ENCODE data around the gene KCNS3. TPM values are rescaled to one million over a fixed set of nuclear protein-coding genes. Genes with fewer than 3 reads are reported as not detected.

KCNS3 gene
- total RNA-seq, 2 experiments from 2014 or later: not detected

GRCh38 chr2:17879913-17880274 is 1.4 kb downstream of the KCNS3 start:
- Histone ChIP-seq H3K79me2 (ENCODE audit: insufficient read depth, low read depth, low read length) (no peaks in the 10 kb centered on the region), H3K9me2 (ENCODE audit: insufficient read depth, low read length) (no peaks in the 10 kb centered on the region), H3K9me3 (ENCODE audit: low read length) (no peaks in the 10 kb centered on the region), H3K4me1 (ENCODE audit: insufficient read depth, low read length, poor library complexity, severe bottlenecking) (peaks cover 5% of the 10 kb centered on the region), H2AFZ (ENCODE audit: low read length) (no peak overlapping the region), H3K4me3 (ENCODE audit: low read depth, low read length, poor library complexity, severe bottlenecking) (no peak overlapping the region), H3K36me3 (ENCODE audit: insufficient read depth, low read length) (no peaks in the 10 kb centered on the region), H3K27ac (ENCODE audit: low read depth, low read length, poor library complexity, severe bottlenecking) (no peak overlapping the region), H3K4me2 (ENCODE audit: low read length) (no peak overlapping the region), H4K20me1 (ENCODE audit: insufficient read depth, low read length) (no peaks in the 10 kb centered on the region)
- intact Hi-C loops (cut with micrococcal nuclease; ENCODE audit: unreplicated experiment): no loop called here
- TF ChIP-seq, protein P1, sequence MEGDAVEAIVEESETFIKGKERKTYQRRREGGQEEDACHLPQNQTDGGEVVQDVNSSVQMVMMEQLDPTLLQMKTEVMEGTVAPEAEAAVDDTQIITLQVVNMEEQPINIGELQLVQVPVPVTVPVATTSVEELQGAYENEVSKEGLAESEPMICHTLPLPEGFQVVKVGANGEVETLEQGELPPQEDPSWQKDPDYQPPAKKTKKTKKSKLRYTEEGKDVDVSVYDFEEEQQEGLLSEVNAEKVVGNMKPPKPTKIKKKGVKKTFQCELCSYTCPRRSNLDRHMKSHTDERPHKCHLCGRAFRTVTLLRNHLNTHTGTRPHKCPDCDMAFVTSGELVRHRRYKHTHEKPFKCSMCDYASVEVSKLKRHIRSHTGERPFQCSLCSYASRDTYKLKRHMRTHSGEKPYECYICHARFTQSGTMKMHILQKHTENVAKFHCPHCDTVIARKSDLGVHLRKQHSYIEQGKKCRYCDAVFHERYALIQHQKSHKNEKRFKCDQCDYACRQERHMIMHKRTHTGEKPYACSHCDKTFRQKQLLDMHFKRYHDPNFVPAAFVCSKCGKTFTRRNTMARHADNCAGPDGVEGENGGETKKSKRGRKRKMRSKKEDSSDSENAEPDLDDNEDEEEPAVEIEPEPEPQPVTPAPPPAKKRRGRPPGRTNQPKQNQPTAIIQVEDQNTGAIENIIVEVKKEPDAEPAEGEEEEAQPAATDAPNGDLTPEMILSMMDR (conservative IDR thresholded peaks at IDR 0.05; ENCODE audit: low read length): no peak
- TF ChIP-seq EZH2phosphoT487 (IDR thresholded peaks at IDR 0.05; ENCODE audit: borderline replicate concordance, low read depth, low read length): no peak
- DNase-seq (ENCODE audit: low spot score): no peak
- ChIA-PET POLR2A (interaction anchor here (1.2 kb wide), 1 partner anchor 34 kb away, joined by 3 read pairs; no protein-coding TSS in a partner anchor), CTCF (ENCODE audit: unreplicated experiment) (no interaction called here)
- no TSS peak for BruUV-seq (replicated peaks)

DNA sequence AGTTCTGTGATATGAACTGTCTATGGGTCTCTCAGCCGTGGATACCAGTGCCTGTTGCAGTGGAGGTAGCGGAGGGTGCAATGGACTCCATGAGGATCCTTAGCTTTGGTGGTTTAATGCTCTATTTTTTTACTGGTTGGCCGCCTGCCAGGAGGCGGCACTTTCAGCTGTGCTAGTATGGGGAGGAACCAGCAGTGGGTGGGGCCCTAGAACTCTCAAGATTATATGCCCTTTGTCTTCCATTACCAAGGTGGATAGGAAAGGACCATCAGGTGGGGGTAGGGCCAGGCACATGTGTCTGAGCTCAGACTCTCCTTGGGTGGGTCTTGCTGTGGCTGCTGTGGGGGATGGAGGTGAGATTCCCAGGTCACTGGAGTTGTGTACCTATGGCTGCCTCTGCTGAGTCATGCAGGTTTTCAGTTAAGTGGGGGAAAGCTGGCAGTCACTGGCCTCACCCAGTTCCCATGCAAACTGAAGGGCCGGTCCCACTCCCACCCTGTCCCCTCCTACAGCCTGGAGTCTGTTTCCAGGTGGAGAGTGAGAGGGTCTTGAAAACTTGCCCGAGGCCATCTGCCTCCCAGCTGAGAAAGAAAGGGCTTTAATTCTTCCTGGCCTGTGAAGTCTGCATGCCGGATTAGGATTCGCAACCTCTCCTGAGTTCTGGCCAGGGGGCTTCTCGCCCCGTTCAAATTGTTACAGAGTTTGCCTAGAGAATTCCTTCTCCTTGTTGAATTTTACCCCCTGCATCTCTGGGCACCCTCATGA is 14.5 kb downstream of the KCNS3 start:
- intact Hi-C loops (cut with micrococcal nuclease; ENCODE audit: unreplicated experiment): no loop called here
- H2AFZ ChIP-seq (ENCODE audit: low read length): no peak overlapping the region
- no peak overlapping the region for H3K27ac ChIP-seq (ENCODE audit: low read depth, low read length, poor library complexity, severe bottlenecking)
- no peaks in the 10 kb centered on the region for H3K36me3 ChIP-seq (ENCODE audit: insufficient read depth, low read length)
- no peak overlapping the region for H3K4me3 ChIP-seq (ENCODE audit: low read depth, low read length, poor library complexity, severe bottlenecking)
- H3K4me1 ChIP-seq (ENCODE audit: insufficient read depth, low read length, poor library complexity, severe bottlenecking): no peaks in the 10 kb centered on the region
- no peaks in the 10 kb centered on the region for H4K20me1 ChIP-seq (ENCODE audit: insufficient read depth, low read length)
- POLR2A ChIA-PET: interaction anchor here (0.6 to 1.4 kb wide), 2 partner anchors 19 to 48 kb away, joined by 4 read pairs; no protein-coding TSS in a partner anchor
- no peaks in the 10 kb centered on the region for H3K9me2 ChIP-seq (ENCODE audit: insufficient read depth, low read length)
- no peak for DNase-seq (ENCODE audit: low spot score)
- no peaks in the 10 kb centered on the region for H3K79me2 ChIP-seq (ENCODE audit: insufficient read depth, low read depth, low read length)
- no peak for TF ChIP-seq EZH2phosphoT487 (IDR thresholded peaks at IDR 0.05; ENCODE audit: borderline replicate concordance, low read depth, low read length)
- TF ChIP-seq, protein P1 (conservative IDR thresholded peaks at IDR 0.05; ENCODE audit: low read length): no peak
- no TSS peak for BruUV-seq (replicated peaks)
- H3K9me3 ChIP-seq (ENCODE audit: low read length): no peaks in the 10 kb centered on the region
- H3K4me2 ChIP-seq (ENCODE audit: low read length): no peak overlapping the region
- CTCF ChIA-PET (ENCODE audit: unreplicated experiment): no interaction called here

DNA sequence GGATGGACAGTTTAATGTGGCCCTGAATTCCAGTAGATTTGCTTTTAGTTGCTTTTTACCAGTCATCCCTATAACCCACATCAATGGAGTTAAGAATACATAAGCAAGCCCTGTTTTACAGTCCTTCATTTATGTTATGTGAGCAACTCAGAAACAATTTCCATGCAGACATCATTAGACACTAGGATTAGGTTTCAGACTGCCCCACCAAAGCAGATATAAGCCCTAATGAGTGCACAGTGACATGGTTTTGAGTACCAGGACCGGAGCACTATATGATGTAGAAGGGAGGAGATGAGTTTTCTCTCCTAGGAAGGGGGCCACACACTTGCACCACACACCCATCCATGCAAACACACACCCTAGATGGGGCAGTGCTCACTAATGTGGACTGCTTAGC is 15.5 kb downstream of the KCNS3 start:
- H3K27ac ChIP-seq (ENCODE audit: low read depth, low read length, poor library complexity, severe bottlenecking): no peak overlapping the region
- H2AFZ ChIP-seq (ENCODE audit: low read length): no peak overlapping the region
- POLR2A ChIA-PET: no interaction called here
- H3K79me2 ChIP-seq (ENCODE audit: insufficient read depth, low read depth, low read length): no peaks in the 10 kb centered on the region
- no peak for DNase-seq (ENCODE audit: low spot score)
- no TSS peak for BruUV-seq (replicated peaks)
- CTCF ChIA-PET (ENCODE audit: unreplicated experiment): no interaction called here
- H3K4me3 ChIP-seq (ENCODE audit: low read depth, low read length, poor library complexity, severe bottlenecking): no peak overlapping the region
- intact Hi-C loops (cut with micrococcal nuclease; ENCODE audit: unreplicated experiment): no loop called here
- H3K4me2 ChIP-seq (ENCODE audit: low read length): no peak overlapping the region
- no peaks in the 10 kb centered on the region for H3K36me3 ChIP-seq (ENCODE audit: insufficient read depth, low read length)
- no peaks in the 10 kb centered on the region for H3K9me2 ChIP-seq (ENCODE audit: insufficient read depth, low read length)
- no peaks in the 10 kb centered on the region for H3K9me3 ChIP-seq (ENCODE audit: low read length)
- no peak for TF ChIP-seq EZH2phosphoT487 (IDR thresholded peaks at IDR 0.05; ENCODE audit: borderline replicate concordance, low read depth, low read length)
- TF ChIP-seq, protein P1 (conservative IDR thresholded peaks at IDR 0.05; ENCODE audit: low read length): no peak
- H4K20me1 ChIP-seq (ENCODE audit: insufficient read depth, low read length): no peaks in the 10 kb centered on the region
- no peaks in the 10 kb centered on the region for H3K4me1 ChIP-seq (ENCODE audit: insufficient read depth, low read length, poor library complexity, severe bottlenecking)
